Measurements from ENCODE around the gene CACHD1. TPM values are rescaled to one million over a fixed set of nuclear protein-coding genes. Genes with fewer than 3 reads are reported as not detected.

CACHD1 gene
- total and polyA plus RNA-seq, 9 of the 15 experiments (the other 6 are each of a cell fraction or from before 2014, with no cell fraction given), result 0.07 TPM; not detected in 8

GRCh38 chr1:64680599-64680998 lies 210.7 kb downstream of the CACHD1 start:
- no peaks in the 10 kb centered on the region for H3K36me3 ChIP-seq (ENCODE audit: control insufficient read depth, insufficient read depth, low read length)
- no peak overlapping the region for H3K4me3 ChIP-seq
- no peak overlapping the region for H3K4me2 ChIP-seq (ENCODE audit: insufficient read depth, low read length)
- no peak for TF ChIP-seq ZBED1 (IDR thresholded peaks at IDR 0.05)
- H3K27me3 ChIP-seq (ENCODE audit: control insufficient read depth in 2 of 2, insufficient read depth in 2 of 2, low read length in 2 of 2), result peaks cover 11 to 18% of the 10 kb centered on the region in 2 experiments
- no peak overlapping the region for H3K27ac ChIP-seq (ENCODE audit: extremely low read depth, low read depth, low read length)
- in situ Hi-C loops (cut with MboI) (loop anchor here (10.0 kb wide), 1 partner anchor 144 kb away; no protein-coding TSS in a partner anchor), intact Hi-C loops (cut with micrococcal nuclease) (loop anchor here (10.0 kb wide), 1 partner anchor 284 kb away; the partner anchor contains the start of gene JAK1)
- no peaks in the 10 kb centered on the region for H3K4me1 ChIP-seq (replicated peaks in 1 of 2; ENCODE audit: control insufficient read depth in 2 of 2, insufficient read depth in 2 of 2, low read length in 2 of 2)
- H3K9me1 ChIP-seq (ENCODE audit: control insufficient read depth, insufficient read depth, low read length), result no peaks in the 10 kb centered on the region
- DNase-seq (ENCODE audit: extremely low read depth in 1 of 4, low spot score in 3 of 4), result no peak
- no TSS peak for BruUV-seq (replicated peaks)
- H2AFZ ChIP-seq (ENCODE audit: low read depth, low read length), result no peak overlapping the region
- H3K9me3 ChIP-seq (replicated peaks; ENCODE audit: control insufficient read depth, insufficient read depth, low read depth, low read length), result no peaks in the 10 kb centered on the region
- POLR2A ChIA-PET, result interaction anchor here (0.8 kb wide), 1 partner anchor 144 kb away, joined by 3 read pairs; no protein-coding TSS in a partner anchor
- no peaks in the 10 kb centered on the region for H3K79me2 ChIP-seq (ENCODE audit: control insufficient read depth, insufficient read depth, low read length)
- no peak overlapping the region for H3K9ac ChIP-seq (ENCODE audit: insufficient read depth in 1 of 2, low read depth in 2 of 2, low read length in 2 of 2)
- no peak for ATAC-seq
- no peaks in the 10 kb centered on the region for H4K20me1 ChIP-seq (replicated peaks; ENCODE audit: control insufficient read depth, insufficient read depth, low read length)
- FAIRE-seq, result no peak
- WGBS (ENCODE audit: insufficient coverage, low coverage, missing lambda C conversion rate), result 0% methylated on average over 2 of the region's 2 CpGs
- CTCF ChIA-PET (ENCODE audit: low intra/inter-chr PET ratio), result no interaction called here

- Histone ChIP-seq H2AFZ (ENCODE audit: low read depth, low read length) (no peak overlapping the region), H3K27ac (ENCODE audit: extremely low read depth, low read depth, low read length) (no peak overlapping the region), H3K9me3 (replicated peaks; ENCODE audit: control insufficient read depth, insufficient read depth, low read depth, low read length) (no peaks in the 10 kb centered on the region), H3K36me3 (ENCODE audit: control insufficient read depth, insufficient read depth, low read length) (no peaks in the 10 kb centered on the region), H3K4me3 (no peak overlapping the region), H3K9me1 (ENCODE audit: control insufficient read depth, insufficient read depth, low read length) (no peaks in the 10 kb centered on the region), H4K20me1 (replicated peaks; ENCODE audit: control insufficient read depth, insufficient read depth, low read length) (no peaks in the 10 kb centered on the region), H3K79me2 (ENCODE audit: control insufficient read depth, insufficient read depth, low read length) (no peaks in the 10 kb centered on the region), H3K4me1 (replicated peaks in 1 of 2; ENCODE audit: control insufficient read depth in 2 of 2, insufficient read depth in 2 of 2, low read length in 2 of 2) (no peaks in the 10 kb centered on the region), H3K9ac (ENCODE audit: insufficient read depth in 1 of 2, low read depth in 2 of 2, low read length in 2 of 2) (no peak overlapping the region), H3K27me3 (ENCODE audit: control insufficient read depth in 2 of 2, insufficient read depth in 2 of 2, low read length in 2 of 2) (peaks cover 11 to 18% of the 10 kb centered on the region in 2 experiments), H3K4me2 (ENCODE audit: insufficient read depth, low read length) (no peak overlapping the region)
- FAIRE-seq, result no peak
- intact Hi-C loops (cut with micrococcal nuclease), result loop anchor here (10.0 kb wide), 1 partner anchor 284 kb away; the partner anchor contains the start of gene JAK1
- TF ChIP-seq TFAM (CRISPR knock-in tag; conservative IDR thresholded peaks at IDR 0.05) (no peak), XRCC5 (IDR thresholded peaks at IDR 0.05; ENCODE audit: low read depth, low read length) (no peak), MEIS2 (IDR thresholded peaks at IDR 0.05; ENCODE audit: partially characterized antibody) (no peak), ARNT (IDR thresholded peaks at IDR 0.05) (no peak), ZNF23 (CRISPR knock-in tag; IDR thresholded peaks at IDR 0.05) (no peak), ZNF3 (CRISPR knock-in tag; IDR thresholded peaks at IDR 0.05) (no peak), ZNF766 (CRISPR knock-in tag; conservative IDR thresholded peaks at IDR 0.05) (no peak), SNIP1 (IDR thresholded peaks at IDR 0.05; ENCODE audit: low read depth) (no peak), IRF2 (CRISPR knock-in tag; IDR thresholded peaks at IDR 0.05) (no peak), RBM34 (IDR thresholded peaks at IDR 0.05; ENCODE audit: borderline replicate concordance, insufficient read depth, low read length) (no peak), KLF13 (tag; IDR thresholded peaks at IDR 0.05; ENCODE audit: borderline replicate concordance, low read depth) (no peak), HDAC2 (IDR thresholded peaks at IDR 0.05) (no peak), CHD4 (IDR thresholded peaks at IDR 0.05; ENCODE audit: insufficient read depth, insufficient replicate concordance, low read depth, low read length, poor library complexity, severe bottlenecking) (no peak), ZBTB33 (CRISPR knock-in tag; IDR thresholded peaks at IDR 0.05) (no peak), ZNF24 (IDR thresholded peaks at IDR 0.05) (no peak)
- CTCF ChIA-PET (ENCODE audit: low intra/inter-chr PET ratio), result interaction anchor here (0.6 kb wide), 1 partner anchor 9 kb away, joined by 4 read pairs; no protein-coding TSS in a partner anchor
- no TSS peak for BruUV-seq (replicated peaks)
- POLR2A ChIA-PET, result interaction anchor here (0.8 to 1.5 kb wide), 2 partner anchors 10 to 144 kb away, joined by 3 to 5 read pairs; no protein-coding TSS in a partner anchor
- WGBS (ENCODE audit: insufficient coverage, low coverage, missing lambda C conversion rate), result 0% methylated on average over 4 of the region's 5 CpGs
- no peak for ATAC-seq
- no peak for DNase-seq (ENCODE audit: extremely low read depth in 1 of 4, low spot score in 3 of 4)
- in situ Hi-C loops (cut with MboI), result loop anchor here (10.0 kb wide), 1 partner anchor 144 kb away; no protein-coding TSS in a partner anchor
Observed at GRCh38 chr1:64681043-64681442, 211.1 kb downstream of the CACHD1 start.

All from K562 (cell line).